ENCODE measurements around the gene SERF2. TPM values are rescaled to one million over a fixed set of nuclear protein-coding genes. Genes with fewer than 3 reads are reported as not detected.
A peak's percentile ranks its signal among the peaks of the same experiment; 100 is the strongest.

Gene SERF2
- total RNA-seq, 1 donor from 2014 or later: 578 TPM

DNA sequence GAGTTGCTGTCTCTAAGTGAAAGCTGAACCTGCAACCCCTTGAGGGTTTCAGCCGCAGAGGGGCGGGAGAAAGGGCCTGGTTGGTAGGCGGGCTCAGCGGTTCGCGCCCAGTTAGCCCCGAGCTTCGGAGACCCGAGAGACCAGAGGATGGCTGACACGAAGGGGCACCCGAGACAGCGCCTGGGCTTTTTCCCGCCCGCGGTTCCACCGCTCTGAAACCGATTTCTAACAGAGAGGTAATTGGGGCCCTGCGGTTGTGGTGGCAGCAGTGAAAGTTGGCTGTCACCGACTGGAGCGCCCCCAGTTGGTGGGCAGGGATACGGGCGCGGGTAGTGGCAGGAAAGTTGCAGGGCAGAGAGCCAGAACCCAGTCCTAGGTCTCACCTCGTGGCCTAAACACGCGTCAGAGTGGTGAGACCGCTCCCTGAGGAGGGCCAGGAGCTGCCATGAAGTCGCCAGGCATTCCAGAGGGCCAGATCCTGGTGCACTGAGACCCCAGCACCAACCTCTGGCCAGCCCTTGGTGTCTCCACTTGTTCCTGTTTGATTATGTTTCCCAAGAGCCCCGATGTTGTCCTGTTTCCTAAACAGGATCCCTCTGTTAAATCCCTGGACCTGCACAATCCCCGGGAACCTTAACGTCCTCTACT, 14.7 kb upstream of the SERF2 start:
- H3K4me1 Mint-ChIP-seq: peaks cover 8% of the 10 kb centered on the region
- peaks cover 23% of the 10 kb centered on the region for H3K27me3 Mint-ChIP-seq (ENCODE audit: low read depth)
- peaks cover 3% of the 10 kb centered on the region for H3K36me3 Mint-ChIP-seq (ENCODE audit: low read depth)
- TF ChIP-seq, protein P1, sequence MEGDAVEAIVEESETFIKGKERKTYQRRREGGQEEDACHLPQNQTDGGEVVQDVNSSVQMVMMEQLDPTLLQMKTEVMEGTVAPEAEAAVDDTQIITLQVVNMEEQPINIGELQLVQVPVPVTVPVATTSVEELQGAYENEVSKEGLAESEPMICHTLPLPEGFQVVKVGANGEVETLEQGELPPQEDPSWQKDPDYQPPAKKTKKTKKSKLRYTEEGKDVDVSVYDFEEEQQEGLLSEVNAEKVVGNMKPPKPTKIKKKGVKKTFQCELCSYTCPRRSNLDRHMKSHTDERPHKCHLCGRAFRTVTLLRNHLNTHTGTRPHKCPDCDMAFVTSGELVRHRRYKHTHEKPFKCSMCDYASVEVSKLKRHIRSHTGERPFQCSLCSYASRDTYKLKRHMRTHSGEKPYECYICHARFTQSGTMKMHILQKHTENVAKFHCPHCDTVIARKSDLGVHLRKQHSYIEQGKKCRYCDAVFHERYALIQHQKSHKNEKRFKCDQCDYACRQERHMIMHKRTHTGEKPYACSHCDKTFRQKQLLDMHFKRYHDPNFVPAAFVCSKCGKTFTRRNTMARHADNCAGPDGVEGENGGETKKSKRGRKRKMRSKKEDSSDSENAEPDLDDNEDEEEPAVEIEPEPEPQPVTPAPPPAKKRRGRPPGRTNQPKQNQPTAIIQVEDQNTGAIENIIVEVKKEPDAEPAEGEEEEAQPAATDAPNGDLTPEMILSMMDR (conservative IDR thresholded peaks at IDR 0.05): peak; percentile 79
- H3K9me3 Mint-ChIP-seq: no peaks in the 10 kb centered on the region
- H3K27ac Mint-ChIP-seq (ENCODE audit: unreplicated experiment): peak overlapping the region; percentile 50
- H3K4me3 Mint-ChIP-seq: peak overlapping the region; percentile 89
- peak; percentile 63 for DNase-seq (ENCODE audit: low read depth, low spot score)

GRCh38 chr15:43779016-43779415, 13.1 kb upstream of the SERF2 start:
- TF ChIP-seq, protein P1 (conservative IDR thresholded peaks at IDR 0.05): no peak
- H3K9me3 Mint-ChIP-seq: no peaks in the 10 kb centered on the region
- H3K27me3 Mint-ChIP-seq (ENCODE audit: low read depth): peaks cover 23% of the 10 kb centered on the region
- no peak overlapping the region for H3K4me3 Mint-ChIP-seq
- H3K27ac Mint-ChIP-seq (ENCODE audit: unreplicated experiment): no peak overlapping the region
- H3K4me1 Mint-ChIP-seq: peaks cover 8% of the 10 kb centered on the region
- no peaks in the 10 kb centered on the region for H3K36me3 Mint-ChIP-seq (ENCODE audit: low read depth)
- no peak for DNase-seq (ENCODE audit: low read depth, low spot score)

GRCh38 chr15:43789409-43789808, 2.7 kb upstream of the SERF2 start:
- H3K27ac Mint-ChIP-seq (ENCODE audit: unreplicated experiment): no peak overlapping the region
- DNase-seq (ENCODE audit: low read depth, low spot score): no peak
- H3K36me3 Mint-ChIP-seq (ENCODE audit: low read depth): no peaks in the 10 kb centered on the region
- no peaks in the 10 kb centered on the region for H3K9me3 Mint-ChIP-seq
- TF ChIP-seq, protein P1 (conservative IDR thresholded peaks at IDR 0.05): no peak
- no peaks in the 10 kb centered on the region for H3K27me3 Mint-ChIP-seq (ENCODE audit: low read depth)
- peak overlapping the region; percentile 6 for H3K4me3 Mint-ChIP-seq
- peaks cover 20% of the 10 kb centered on the region for H3K4me1 Mint-ChIP-seq

DNA sequence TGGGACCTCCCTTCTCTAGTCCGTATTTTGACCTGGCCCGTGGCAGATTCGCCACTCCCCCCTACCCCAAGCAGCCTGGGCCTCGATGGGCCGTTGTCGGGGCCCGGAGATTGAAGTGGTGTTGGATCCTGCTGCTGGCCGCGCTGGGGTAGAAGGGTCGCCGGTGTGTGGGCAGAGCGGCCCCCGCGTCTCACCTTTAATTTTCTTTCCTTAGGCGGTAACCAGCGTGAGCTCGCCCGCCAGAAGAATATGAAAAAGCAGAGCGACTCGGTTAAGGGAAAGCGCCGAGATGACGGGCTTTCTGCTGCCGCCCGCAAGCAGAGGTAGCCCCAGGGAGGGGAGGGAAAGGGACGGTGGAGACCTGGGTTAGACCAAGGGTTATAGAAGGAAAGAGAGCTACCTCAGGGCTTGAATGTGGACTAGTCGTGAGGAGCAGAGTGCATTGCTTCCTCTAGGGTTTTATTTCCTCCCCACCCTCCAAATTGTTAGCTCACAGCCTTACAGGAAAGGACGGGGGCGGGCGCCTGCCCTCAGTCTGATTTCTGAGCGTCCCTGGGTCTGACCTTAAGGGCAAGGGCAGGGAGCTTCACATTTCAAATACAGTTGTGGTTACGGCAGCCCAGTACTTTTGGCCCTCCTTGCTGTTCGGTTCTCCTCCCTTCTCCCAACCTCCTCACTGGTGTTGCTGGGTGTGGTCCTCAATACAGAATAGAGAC, 799 bp downstream of the SERF2 start:
- TF ChIP-seq, protein P1 (conservative IDR thresholded peaks at IDR 0.05): no peak
- peak overlapping the region; percentile 99 for H3K4me3 Mint-ChIP-seq
- no peaks in the 10 kb centered on the region for H3K27me3 Mint-ChIP-seq (ENCODE audit: low read depth)
- DNase-seq (ENCODE audit: low read depth, low spot score): no peak
- H3K27ac Mint-ChIP-seq (ENCODE audit: unreplicated experiment): peak overlapping the region; percentile 98
- H3K9me3 Mint-ChIP-seq: no peaks in the 10 kb centered on the region
- H3K4me1 Mint-ChIP-seq: peaks cover 32% of the 10 kb centered on the region
- H3K36me3 Mint-ChIP-seq (ENCODE audit: low read depth): peaks cover 3% of the 10 kb centered on the region

- TF ChIP-seq, protein P1 (conservative IDR thresholded peaks at IDR 0.05): no peak
- Mint-ChIP-seq H3K4me3 (peak overlapping the region; percentile 99), H3K36me3 (ENCODE audit: low read depth) (peaks cover 7% of the 10 kb centered on the region), H3K27ac (ENCODE audit: unreplicated experiment) (peak overlapping the region; percentile 69), H3K9me3 (no peaks in the 10 kb centered on the region), H3K4me1 (peaks cover 35% of the 10 kb centered on the region), H3K27me3 (ENCODE audit: low read depth) (no peaks in the 10 kb centered on the region)
- DNase-seq (ENCODE audit: low read depth, low spot score): no peak
Observed at GRCh38 chr15:43793647-43794046, 1.5 kb downstream of the SERF2 start.

Measured in neural crest cell (in vitro differentiated cells).